GM10266 (cell line): ENCODE data around the gene CS.
A peak's percentile ranks its signal among the peaks of the same experiment; 100 is the strongest.
"Not testable (repeated sequence)": the region's sequence is repeated elsewhere in the genome, so short reads cannot be mapped to it uniquely, and the experiment has no call there.

Experiments used
- DNase-seq: peaks from one replicate; pipeline ENCODE4 v3.0.0; 2012; ENCODE audit errors: extremely low spot score
- TF ChIP-seq, protein P1 (sequence below): IDR thresholded peaks from 2 replicates; pipeline ENCODE4 v1.5.1; 2012; ENCODE audit warnings: mild to moderate bottlenecking, low read depth; ENCODE audit not compliant: control insufficient read depth, insufficient read depth; ENCODE audit errors: missing control alignments

CS gene

DNA sequence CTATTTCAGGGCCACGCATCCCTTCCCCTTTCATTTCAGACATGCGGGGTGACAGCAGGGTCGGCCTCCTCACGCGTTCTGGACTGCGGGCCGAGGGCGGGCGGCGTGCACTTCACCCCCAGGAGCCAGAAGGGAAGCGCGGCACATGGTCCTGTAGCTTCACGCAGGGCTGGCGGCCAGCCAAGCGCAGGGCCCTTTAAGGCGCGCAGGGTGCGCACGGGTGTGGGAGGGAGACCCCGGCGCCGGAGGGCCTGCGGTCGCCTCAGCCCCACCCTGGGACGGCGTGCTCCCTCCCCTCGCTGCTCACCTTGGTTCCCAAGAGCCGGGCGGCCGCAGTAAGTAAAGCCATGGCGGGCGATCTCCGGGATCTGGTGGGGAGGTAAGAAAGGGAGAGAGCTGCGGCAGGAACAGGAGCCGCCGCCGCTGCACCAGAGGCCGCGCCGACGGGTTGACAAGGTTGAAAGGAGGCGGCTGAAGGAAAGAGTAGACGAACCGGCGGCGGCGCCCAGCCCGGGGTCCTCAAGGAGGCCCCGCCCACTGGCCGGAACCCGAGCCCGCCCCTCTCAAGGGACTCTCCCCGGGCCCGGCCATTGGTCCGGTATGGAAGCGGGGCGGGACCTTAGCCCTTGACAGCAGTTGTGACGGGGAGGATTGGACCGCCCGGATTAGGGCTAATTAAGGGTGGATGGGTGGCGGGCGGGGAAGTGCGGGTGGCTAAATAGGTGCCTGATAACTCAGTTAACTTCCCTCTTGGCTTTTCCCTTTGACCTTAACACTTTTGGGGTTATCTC lies at the start of gene CS:
TSS of gene CS (minus strand) at position 478 of the 791 bp plus-strand sequence. CDS start at position 349, 129 bp downstream.
- peak; percentile 94 for DNase-seq
- TF ChIP-seq, protein P1, sequence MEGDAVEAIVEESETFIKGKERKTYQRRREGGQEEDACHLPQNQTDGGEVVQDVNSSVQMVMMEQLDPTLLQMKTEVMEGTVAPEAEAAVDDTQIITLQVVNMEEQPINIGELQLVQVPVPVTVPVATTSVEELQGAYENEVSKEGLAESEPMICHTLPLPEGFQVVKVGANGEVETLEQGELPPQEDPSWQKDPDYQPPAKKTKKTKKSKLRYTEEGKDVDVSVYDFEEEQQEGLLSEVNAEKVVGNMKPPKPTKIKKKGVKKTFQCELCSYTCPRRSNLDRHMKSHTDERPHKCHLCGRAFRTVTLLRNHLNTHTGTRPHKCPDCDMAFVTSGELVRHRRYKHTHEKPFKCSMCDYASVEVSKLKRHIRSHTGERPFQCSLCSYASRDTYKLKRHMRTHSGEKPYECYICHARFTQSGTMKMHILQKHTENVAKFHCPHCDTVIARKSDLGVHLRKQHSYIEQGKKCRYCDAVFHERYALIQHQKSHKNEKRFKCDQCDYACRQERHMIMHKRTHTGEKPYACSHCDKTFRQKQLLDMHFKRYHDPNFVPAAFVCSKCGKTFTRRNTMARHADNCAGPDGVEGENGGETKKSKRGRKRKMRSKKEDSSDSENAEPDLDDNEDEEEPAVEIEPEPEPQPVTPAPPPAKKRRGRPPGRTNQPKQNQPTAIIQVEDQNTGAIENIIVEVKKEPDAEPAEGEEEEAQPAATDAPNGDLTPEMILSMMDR, result no peak

DNA sequence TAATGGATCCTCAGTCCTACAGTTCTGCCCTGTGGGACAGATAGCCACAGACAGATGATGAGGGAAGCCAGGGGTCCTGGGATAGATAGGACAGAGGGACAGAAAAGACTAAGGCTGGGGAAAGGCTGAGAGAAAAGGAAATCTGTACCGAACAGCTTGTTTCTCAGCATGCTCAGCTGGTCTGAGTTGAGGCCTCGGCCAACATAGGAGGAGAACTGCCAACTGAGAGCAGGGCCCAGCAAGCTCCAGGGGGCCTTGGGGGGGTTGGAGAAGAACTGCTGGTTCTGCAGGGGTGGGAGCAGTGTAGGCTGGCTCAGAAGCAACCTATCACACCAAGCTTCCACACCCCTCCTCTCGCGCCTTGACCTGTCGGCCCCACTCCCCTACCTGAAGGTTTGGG lies 48.6 kb upstream of the CS start:
- TF ChIP-seq, protein P1, result no peak
- DNase-seq, result no peak

DNA sequence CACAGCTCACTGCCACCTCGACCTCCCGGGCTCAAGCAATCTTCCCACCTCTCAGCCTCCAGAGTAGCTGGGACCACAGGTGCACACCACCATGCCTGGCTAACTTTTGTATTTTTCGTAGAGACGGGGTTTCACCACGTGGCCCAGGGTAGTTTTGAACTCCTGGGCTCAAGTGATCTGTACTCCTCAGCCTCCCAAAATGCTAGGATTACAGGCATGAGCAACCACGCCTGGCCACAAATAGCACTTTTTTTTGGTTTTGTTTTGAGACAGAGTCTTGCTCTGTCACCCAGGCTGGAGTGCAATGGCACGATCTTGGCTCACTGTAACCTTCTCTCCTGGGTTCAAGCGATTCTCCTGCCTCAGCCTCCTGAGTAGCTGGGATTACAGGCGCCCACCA lies 47.1 kb upstream of the CS start:
- DNase-seq, result not testable (repeated sequence)

DNA sequence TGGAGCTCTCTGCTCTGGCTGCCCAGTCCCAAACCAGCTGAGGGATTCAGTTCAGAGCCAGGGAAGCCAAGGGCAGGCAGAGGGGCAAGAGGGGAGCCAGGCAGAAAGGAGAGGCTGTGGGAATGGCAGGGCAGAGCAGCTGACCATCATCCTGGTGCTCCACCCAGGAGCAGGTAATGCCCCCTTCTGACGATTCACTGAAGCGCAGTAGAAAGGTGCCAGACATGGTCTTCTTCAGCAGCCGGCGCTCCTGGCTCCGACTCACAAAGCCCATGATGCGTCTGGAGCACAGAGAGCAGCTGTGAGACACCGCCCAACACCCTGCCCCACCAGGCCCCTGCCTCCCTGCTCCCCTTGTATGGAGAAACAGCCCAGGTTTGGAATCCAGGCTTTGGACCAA lies 46.5 kb upstream of the CS start:
- TF ChIP-seq, protein P1, result peak; percentile 11
- no peak for DNase-seq

DNA sequence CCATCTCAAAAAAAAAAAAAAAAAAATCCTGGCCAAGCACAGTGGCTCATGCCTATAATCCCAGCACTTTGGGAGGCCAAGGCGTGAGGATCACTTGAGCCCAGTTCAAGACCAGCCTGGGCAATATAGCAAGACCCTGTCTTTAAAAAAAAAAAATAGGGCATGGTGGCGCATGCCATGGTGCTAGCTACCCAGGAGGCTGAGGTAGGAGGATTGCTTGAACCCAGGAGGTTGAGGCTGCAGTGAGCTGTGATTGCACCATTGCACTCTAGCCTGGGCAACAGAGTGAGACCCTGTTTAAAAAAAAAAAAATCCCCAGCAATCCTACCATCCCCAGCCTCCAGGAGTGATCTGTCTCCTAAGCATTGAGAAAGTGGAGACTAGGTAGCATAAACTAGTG lies 42.2 kb upstream of the CS start:
- not testable (repeated sequence) for DNase-seq

DNA sequence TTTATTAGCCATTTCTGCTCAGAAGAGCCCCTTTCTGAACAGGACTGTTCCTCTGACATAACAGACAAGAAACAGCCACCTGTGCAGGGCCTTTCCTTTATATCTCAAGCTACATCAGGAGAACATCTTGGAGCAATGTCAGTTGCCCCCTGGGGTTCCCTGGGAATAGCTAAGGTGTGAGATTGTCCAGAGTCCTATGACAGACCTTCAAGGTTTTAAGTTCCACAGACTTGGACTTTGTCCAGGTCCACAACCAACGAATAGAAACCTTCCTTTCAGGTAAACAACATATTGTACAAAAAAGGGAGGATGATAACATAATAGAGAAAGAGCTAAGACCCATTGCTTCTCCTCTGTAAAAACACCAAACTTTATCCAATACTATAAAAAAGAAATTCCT lies 41.5 kb upstream of the CS start:
- no peak for DNase-seq
- TF ChIP-seq, protein P1, result no peak

DNA sequence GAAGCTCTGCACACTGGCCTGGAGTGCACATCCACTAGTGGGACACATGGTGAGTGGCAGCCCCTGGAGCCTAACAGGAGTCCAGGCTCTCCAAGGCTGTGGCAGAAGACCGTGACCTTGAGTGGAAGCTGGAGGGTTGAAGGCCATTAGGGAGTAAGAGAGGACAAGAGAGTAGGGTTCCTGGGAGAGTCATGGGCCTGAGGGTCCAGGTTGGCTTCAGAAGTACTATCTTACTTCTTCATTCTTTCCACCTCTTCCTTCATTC lies 39.0 kb upstream of the CS start:
- DNase-seq, result no peak

DNA sequence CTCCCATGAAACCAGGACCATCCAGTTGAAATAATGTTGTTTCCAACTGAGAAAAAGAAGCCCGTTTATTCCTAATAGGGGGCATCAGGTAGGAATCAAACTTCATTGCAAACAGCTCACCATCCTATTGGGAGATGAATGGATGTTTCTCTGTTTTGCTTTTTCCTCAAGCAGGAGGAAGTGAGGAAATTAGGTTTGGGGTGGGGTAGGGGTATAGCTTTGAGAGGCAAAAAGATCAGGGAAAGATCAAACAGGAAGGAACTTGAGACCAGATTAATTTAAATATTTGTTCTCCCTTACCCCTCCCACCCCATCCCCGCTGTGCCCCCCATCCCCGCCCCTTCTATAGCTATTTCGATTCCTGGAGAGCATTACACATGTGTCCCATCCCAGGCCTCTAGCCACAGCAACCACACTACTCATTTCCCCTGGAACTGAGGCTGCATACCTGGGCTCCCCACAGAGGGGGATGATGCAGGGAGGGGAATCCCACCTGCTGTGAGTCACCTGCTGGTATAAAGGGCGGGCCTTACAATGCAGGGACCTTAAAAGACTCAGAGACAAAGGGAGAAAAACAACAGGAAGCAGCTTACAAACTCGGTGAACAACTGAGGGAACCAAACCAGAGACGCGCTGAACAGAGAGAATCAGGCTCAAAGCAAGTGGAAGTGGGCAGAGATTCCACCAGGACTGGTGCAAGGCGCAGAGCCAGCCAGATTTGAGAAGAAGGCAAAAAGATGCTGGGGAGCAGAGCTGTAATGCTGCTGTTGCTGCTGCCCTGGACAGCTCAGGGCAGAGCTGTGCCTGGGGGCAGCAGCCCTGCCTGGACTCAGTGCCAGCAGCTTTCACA lies 38.4 kb upstream of the CS start, which contains the start of gene IL23A:
TSS of gene IL23A (plus strand) at position 577 of the 850 bp plus-strand sequence. CDS start at position 738, 161 bp downstream.
- TF ChIP-seq, protein P1, result no peak
- DNase-seq, result peak; percentile 51

More for the DNA sequence above, 39.0 kb upstream of the CS start:
- TF ChIP-seq, protein P1, result no peak
